B cell (primary cell): Measurements from ENCODE around the gene MBNL2. TPM values are rescaled to one million over a fixed set of nuclear protein-coding genes. Genes with fewer than 3 reads are reported as not detected.

Experiments used
- ATAC-seq: fragments of 200-7000 bp; cut with Tn5 transposase; one replicate; pipeline ENCODE4 v1.10.0; 2021; ENCODE audit warnings: low read depth, mild to moderate bottlenecking, moderate number of reproducible peaks, moderate library complexity
- CTCF ChIA-PET: fragments of 350-600 bp; sonication (Branson Sonifier 250); formaldehyde crosslinking; loops from one replicate; lab custom pipeline; 2021; ENCODE audit warnings: antibody characterized with exemption, inconsistent platforms; lab: Charles Lee
- POLR2A ChIA-PET: fragments of 350-600 bp; sonication (Branson Sonifier 250); formaldehyde crosslinking; loops from one replicate; lab custom pipeline; 2021; ENCODE audit warnings: antibody characterized with exemption; lab: Charles Lee
- DNase-seq: peaks from one replicate; pipeline ENCODE4 v3.0.0; 2013
- H2AFZ ChIP-seq: 2 replicates; pipeline ENCODE4 v1.6.1; 2012; ENCODE audit warnings: mild to moderate bottlenecking, low read depth, low read length; ENCODE audit not compliant: insufficient read depth, poor library complexity, severe bottlenecking
- H3K27ac ChIP-seq, 2 donors: 1 replicate in 1 of 2; 2 replicates in 1 of 2; pipeline ENCODE4 v1.5.1; 2012 to 2013; ENCODE audit warnings: low read length in 2 of 2, mild to moderate bottlenecking in 2 of 2, moderate library complexity in 1 of 2
- H3K27me3 ChIP-seq, 4 experiments: fragments of 200-600 bp in 1 of 4; sonication (generic) in 1 of 4; replicated peaks in 1 of 4; 1 replicate in 2 of 4; 2 replicates in 2 of 4; pipeline versions ENCODE4 v1.6.1 to v1.7.0; 2013 to 2016; ENCODE audit warnings: low read length in 3 of 4, mild to moderate bottlenecking in 2 of 4, mixed read lengths in 1 of 4, moderate library complexity in 1 of 4; ENCODE audit not compliant: insufficient read depth in 4 of 4, control insufficient read depth in 3 of 4; ENCODE audit errors: control extremely low read depth in 1 of 4
- H3K36me3 ChIP-seq, 2 experiments: replicated peaks in 1 of 2; 1 replicate in 1 of 2; 2 replicates in 1 of 2; pipeline versions ENCODE4 v1.6.1 to v1.7.1; 2013; ENCODE audit warnings: low read length in 1 of 2; ENCODE audit not compliant: insufficient read depth in 2 of 2, control insufficient read depth in 1 of 2; ENCODE audit errors: control extremely low read depth in 1 of 2, extremely low read depth in 1 of 2
- H3K4me1 ChIP-seq, 2 donors: fragments of 200-600 bp in 1 of 2; sonication (generic) in 1 of 2; 1 replicate in 1 of 2; 2 replicates in 1 of 2; pipeline versions ENCODE4 v1.5.1 to v1.6.1; 2013 to 2017; ENCODE audit warnings: low read length in 2 of 2; ENCODE audit not compliant: control insufficient read depth in 2 of 2, insufficient read depth in 2 of 2
- H3K4me2 ChIP-seq: replicated peaks from 2 replicates; pipeline ENCODE3; 2012; ENCODE audit warnings: mild to moderate bottlenecking, low read depth, low read length; ENCODE audit not compliant: poor library complexity, severe bottlenecking
- H3K4me3 ChIP-seq, 5 experiments: fragments of 200-600 bp in 1 of 5; sonication (generic) in 1 of 5; 1 replicate in 3 of 5; 2 replicates in 2 of 5; pipeline versions ENCODE4 v1.5.1 to v1.7.0; 2011 to 2016; ENCODE audit warnings: low read length in 4 of 5, mild to moderate bottlenecking in 4 of 5, low read depth in 2 of 5, control low read depth in 1 of 5, moderate library complexity in 1 of 5; ENCODE audit not compliant: insufficient read depth in 1 of 5; ENCODE audit errors: control extremely low read depth in 1 of 5, extremely low read depth in 1 of 5
- H3K79me2 ChIP-seq: fragments of 200-600 bp; sonication (generic); one replicate; pipeline ENCODE4 v1.6.0; 2016; ENCODE audit warnings: low read length; ENCODE audit not compliant: control insufficient read depth, insufficient read depth
- H3K9ac ChIP-seq: fragments of 200-600 bp; sonication (generic); 2 replicates; pipeline ENCODE4 v1.6.1; 2017; ENCODE audit warnings: mild to moderate bottlenecking, low read length, moderate library complexity
- H3K9me3 ChIP-seq, 3 donors: one replicate each; pipeline versions ENCODE4 v1.6.1 to v1.7.1; 2013; ENCODE audit warnings: low read length in 2 of 3; ENCODE audit not compliant: control insufficient read depth in 2 of 3, insufficient read depth in 1 of 3; ENCODE audit errors: control extremely low read depth in 1 of 3
- H4K20me1 ChIP-seq: 2 replicates; pipeline ENCODE4 v1.6.0; 2012; ENCODE audit warnings: mild to moderate bottlenecking, low read length; ENCODE audit not compliant: insufficient read depth, control insufficient read depth, poor library complexity, severe bottlenecking
- H3K27ac Mint-ChIP-seq: one replicate; pipeline ENCODE4 v1.8.0; 2021; ENCODE audit warnings: mixed read lengths
- H3K27me3 Mint-ChIP-seq: one replicate; pipeline ENCODE4 v1.8.0; 2021; ENCODE audit warnings: mixed read lengths
- H3K4me1 Mint-ChIP-seq: one replicate; pipeline ENCODE4 v1.8.0; 2021; ENCODE audit warnings: mixed read lengths
- H3K4me3 Mint-ChIP-seq: one replicate; pipeline ENCODE4 v1.8.0; 2021; ENCODE audit warnings: mixed read lengths
- H3K9me3 Mint-ChIP-seq: one replicate; pipeline ENCODE4 v1.8.0; 2022; ENCODE audit warnings: mixed read lengths; ENCODE audit not compliant: insufficient read depth
- CTCF ChIP-seq: fragments of 200-600 bp; IDR thresholded peaks from one replicate; pipeline ENCODE4 v1.8.0; 2022; ENCODE audit warnings: antibody characterized with exemption, mild to moderate bottlenecking
- EZH2 ChIP-seq: IDR thresholded peaks from 2 replicates; pipeline ENCODE4 v1.6.1; 2012; ENCODE audit warnings: borderline replicate concordance, low read depth, mild to moderate bottlenecking, moderate library complexity, low read length; ENCODE audit not compliant: insufficient read depth, poor library complexity, severe bottlenecking
- WGBS: methylation state at CpG from one replicate; pipeline ENCODE4 v1.1.5; 2013; ENCODE audit warnings: missing lambda C conversion rate; ENCODE audit not compliant: insufficient coverage; 5-methylcytosine and 5-hydroxymethylcytosine counted together
- intact Hi-C: fragments of 100-400 bp; cut with micrococcal nuclease; formaldehyde crosslinking; loops from one replicate; pipeline ENCODE4 v1.10.0; 2022
- polyA plus RNA-seq: library from polyadenylated mRNA; depleted of rRNA; stranded (reverse); fragments of >200 nt; gene quantifications from 2 replicates; pipeline ENCODE4 v1.2.3, GENCODE V29; 2012
- total RNA-seq, 2 donors: library from RNA; stranded (reverse); fragments of 120-200 nt in 1 of 2; gene quantifications; 1 replicate in 1 of 2; 2 replicates in 1 of 2; pipeline versions ENCODE4 v1.2.3 to v1.2.4, GENCODE V29; 2013 to 2022

MBNL2 gene
- total and polyA plus RNA-seq, 2 donors (not counting 1 experiment from before 2014, with no cell fraction given) = 6.9 to 50.1 TPM

GRCh38 chr13:97382276-97382675 lies 160.1 kb downstream of the MBNL2 start:
- no peak for ATAC-seq
- Histone ChIP-seq H3K4me2 (no peak overlapping the region), H3K36me3 (peaks cover 0 to 14% of the 10 kb centered on the region in 2 experiments), H4K20me1 (no peaks in the 10 kb centered on the region), H2AFZ (no peak overlapping the region), H3K27me3 (no peaks in the 10 kb centered on the region), H3K9ac (no peak overlapping the region), H3K4me3 (no peak overlapping the region), H3K9me3 (no peaks in the 10 kb centered on the region), H3K4me1 (peaks cover 9% of the 10 kb centered on the region in 2 donors), H3K27ac (no peak overlapping the region), H3K79me2 (no peaks in the 10 kb centered on the region)
- TF ChIP-seq CTCF (no peak), EZH2 (no peak)
- WGBS = no CpG with 5 or more reads among the region's 5 CpGs
- ChIA-PET POLR2A (no interaction called here), CTCF (no interaction called here)
- Mint-ChIP-seq H3K4me3 (no peak overlapping the region), H3K27ac (no peak overlapping the region), H3K4me1 (peaks cover 24% of the 10 kb centered on the region), H3K9me3 (no peaks in the 10 kb centered on the region), H3K27me3 (no peaks in the 10 kb centered on the region)
- intact Hi-C loops = no loop called here
- no peak for DNase-seq

GRCh38 chr13:97384371-97384770 lies 162.2 kb downstream of the MBNL2 start:
- no peaks in the 10 kb centered on the region for H3K9me3 Mint-ChIP-seq
- Histone ChIP-seq H3K4me1 (peaks cover 15 to 16% of the 10 kb centered on the region in 2 donors), H3K4me2 (no peak overlapping the region), H3K9ac (no peak overlapping the region), H3K9me3 (no peaks in the 10 kb centered on the region), H3K27me3 (no peaks in the 10 kb centered on the region), H4K20me1 (no peaks in the 10 kb centered on the region), H3K27ac (no peak overlapping the region), H3K79me2 (no peaks in the 10 kb centered on the region), H3K4me3 (no peak overlapping the region), H3K36me3 (peaks cover 0 to 14% of the 10 kb centered on the region in 2 experiments), H2AFZ (no peak overlapping the region)
- TF ChIP-seq EZH2 = no peak
- TF ChIP-seq CTCF = no peak
- H3K4me3 Mint-ChIP-seq = no peak overlapping the region
- no CpG with 5 or more reads among the region's 2 CpGs for WGBS
- DNase-seq = no peak
- intact Hi-C loops = no loop called here
- ATAC-seq = no peak
- CTCF ChIA-PET = no interaction called here
- H3K27ac Mint-ChIP-seq = no peak overlapping the region
- H3K4me1 Mint-ChIP-seq = peaks cover 37% of the 10 kb centered on the region
- POLR2A ChIA-PET = no interaction called here
- no peaks in the 10 kb centered on the region for H3K27me3 Mint-ChIP-seq
